ENCODE measurements around the gene MARCHF4. TPM values are rescaled to one million over a fixed set of nuclear protein-coding genes. Genes with fewer than 3 reads are reported as not detected.

Gene MARCHF4
- total and polyA plus RNA-seq, 7 donors = under 0.01 to 0.20 (median 0.14) TPM; not detected in 4

- TF ChIP-seq POLR2A (IDR thresholded peaks at IDR 0.05) (no peak), POLR2AphosphoS5 (IDR thresholded peaks at IDR 0.05) (no peak), EP300 (IDR thresholded peaks at IDR 0.05) (no peak), CTCF (IDR thresholded peaks at IDR 0.05) (no peak)
- no peaks in the 10 kb centered on the region for H3K27me3 ChIP-seq
- intact Hi-C loops (cut with DNase I) = no loop called here
- H3K36me3 ChIP-seq = no peaks in the 10 kb centered on the region
- no peak overlapping the region for H3K27ac ChIP-seq
- peaks cover 0 to 15% (median 13%) of the 10 kb centered on the region in 4 donors for H3K4me1 ChIP-seq
- no peaks in the 10 kb centered on the region for H3K9me3 ChIP-seq
- no peak overlapping the region for H3K4me3 ChIP-seq
- no peak for DNase-seq
- 69 to 75% methylated on average over 9 of the region's 9 CpGs for WGBS, 2 donors
These were observed 27.9 kb downstream of the MARCHF4 start for GRCh38 chr2:216344206-216344949.

- Histone ChIP-seq H3K27ac (no peak overlapping the region), H3K4me1 (peaks cover 0 to 17% (median 14%) of the 10 kb centered on the region in 4 donors), H3K27me3 (no peaks in the 10 kb centered on the region), H3K4me3 (no peak overlapping the region), H3K36me3 (no peaks in the 10 kb centered on the region), H3K9me3 (no peaks in the 10 kb centered on the region)
- 59 to 72% methylated on average over 7 of the region's 7 CpGs for WGBS, 2 donors
- intact Hi-C loops (cut with DNase I) = no loop called here
- DNase-seq = no peak
- TF ChIP-seq POLR2AphosphoS5 (IDR thresholded peaks at IDR 0.05) = no peak
- TF ChIP-seq EP300 (IDR thresholded peaks at IDR 0.05) = no peak
- no peak for TF ChIP-seq CTCF (IDR thresholded peaks at IDR 0.05)
- no peak for TF ChIP-seq POLR2A (IDR thresholded peaks at IDR 0.05)
These were observed 28.9 kb downstream of the MARCHF4 start for GRCh38 chr2:216343221-216343980.

- Histone ChIP-seq H3K27ac (no peak overlapping the region), H3K36me3 (no peaks in the 10 kb centered on the region), H3K4me3 (no peak overlapping the region), H3K27me3 (no peaks in the 10 kb centered on the region), H3K9me3 (no peaks in the 10 kb centered on the region), H3K4me1 (peaks cover 0 to 17% (median 14%) of the 10 kb centered on the region in 4 donors)
- DNase-seq = no peak
- 27 to 46% methylated on average over 3 of the region's 3 CpGs for WGBS, 2 donors
- TF ChIP-seq POLR2A (IDR thresholded peaks at IDR 0.05) (no peak), CTCF (IDR thresholded peaks at IDR 0.05) (no peak), POLR2AphosphoS5 (IDR thresholded peaks at IDR 0.05) (no peak), EP300 (IDR thresholded peaks at IDR 0.05) (no peak)
- intact Hi-C loops (cut with DNase I) = no loop called here
These were observed 31.2 kb downstream of the MARCHF4 start for GRCh38 chr2:216341121-216341520.

GRCh38 chr2:216340280-216340631 lies 32.0 kb downstream of the MARCHF4 start:
- no peaks in the 10 kb centered on the region for H3K9me3 ChIP-seq
- no peak for DNase-seq
- intact Hi-C loops (cut with DNase I) = no loop called here
- H3K36me3 ChIP-seq = no peaks in the 10 kb centered on the region
- TF ChIP-seq POLR2AphosphoS5 (IDR thresholded peaks at IDR 0.05) = no peak
- TF ChIP-seq POLR2A (IDR thresholded peaks at IDR 0.05) = no peak
- no peak for TF ChIP-seq CTCF (IDR thresholded peaks at IDR 0.05)
- TF ChIP-seq EP300 (IDR thresholded peaks at IDR 0.05) = no peak
- no peak overlapping the region for H3K4me3 ChIP-seq
- peak overlapping the region in 2 of 4 donors; percentile 24 to 25 for H3K27ac ChIP-seq
- H3K4me1 ChIP-seq = peaks cover 0 to 17% (median 14%) of the 10 kb centered on the region in 4 donors
- WGBS, 2 donors = 43 to 63% methylated on average over 1 of the region's 1 CpG
- H3K27me3 ChIP-seq = no peaks in the 10 kb centered on the region
